GM20000 (cell line): ENCODE measurements around the gene UCHL5.

ENCODE experiments used
- DNase-seq: peaks from one replicate; pipeline ENCODE4 v3.0.0; 2012; ENCODE audit warnings: low spot score
- TF ChIP-seq, protein P1 (sequence below): IDR thresholded peaks from 2 replicates; pipeline ENCODE4 v1.5.1; 2012; ENCODE audit warnings: mild to moderate bottlenecking, control low read depth; ENCODE audit errors: extremely low read depth, missing control alignments

Gene UCHL5

GRCh38 chr1:193079187-193079586 is 20.0 kb upstream of the UCHL5 start:
- TF ChIP-seq, protein P1, sequence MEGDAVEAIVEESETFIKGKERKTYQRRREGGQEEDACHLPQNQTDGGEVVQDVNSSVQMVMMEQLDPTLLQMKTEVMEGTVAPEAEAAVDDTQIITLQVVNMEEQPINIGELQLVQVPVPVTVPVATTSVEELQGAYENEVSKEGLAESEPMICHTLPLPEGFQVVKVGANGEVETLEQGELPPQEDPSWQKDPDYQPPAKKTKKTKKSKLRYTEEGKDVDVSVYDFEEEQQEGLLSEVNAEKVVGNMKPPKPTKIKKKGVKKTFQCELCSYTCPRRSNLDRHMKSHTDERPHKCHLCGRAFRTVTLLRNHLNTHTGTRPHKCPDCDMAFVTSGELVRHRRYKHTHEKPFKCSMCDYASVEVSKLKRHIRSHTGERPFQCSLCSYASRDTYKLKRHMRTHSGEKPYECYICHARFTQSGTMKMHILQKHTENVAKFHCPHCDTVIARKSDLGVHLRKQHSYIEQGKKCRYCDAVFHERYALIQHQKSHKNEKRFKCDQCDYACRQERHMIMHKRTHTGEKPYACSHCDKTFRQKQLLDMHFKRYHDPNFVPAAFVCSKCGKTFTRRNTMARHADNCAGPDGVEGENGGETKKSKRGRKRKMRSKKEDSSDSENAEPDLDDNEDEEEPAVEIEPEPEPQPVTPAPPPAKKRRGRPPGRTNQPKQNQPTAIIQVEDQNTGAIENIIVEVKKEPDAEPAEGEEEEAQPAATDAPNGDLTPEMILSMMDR, result no peak
- DNase-seq, result no peak

DNA sequence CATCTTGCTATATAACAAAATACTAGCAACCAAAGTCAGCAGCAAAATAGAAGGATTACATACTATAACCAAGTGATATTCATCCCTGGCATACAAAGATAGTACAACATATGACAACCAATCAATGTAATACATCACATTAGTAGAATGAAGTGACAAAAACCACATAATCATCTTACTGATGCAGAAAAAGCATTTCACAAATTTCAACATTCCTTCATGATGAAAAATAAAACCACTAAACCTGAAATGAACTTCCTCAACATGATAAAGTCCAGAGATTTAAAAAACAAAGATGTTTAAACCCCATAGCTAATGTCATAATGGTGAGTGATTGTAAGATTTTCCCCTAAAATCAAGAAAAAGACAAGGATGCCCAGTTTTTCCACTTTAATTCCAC is 18.8 kb upstream of the UCHL5 start:
- TF ChIP-seq, protein P1, result no peak
- no peak for DNase-seq

- TF ChIP-seq, protein P1, result no peak
- DNase-seq, result no peak
Measured at GRCh38 chr1:193070942-193071341, 11.8 kb upstream of the UCHL5 start.

DNA sequence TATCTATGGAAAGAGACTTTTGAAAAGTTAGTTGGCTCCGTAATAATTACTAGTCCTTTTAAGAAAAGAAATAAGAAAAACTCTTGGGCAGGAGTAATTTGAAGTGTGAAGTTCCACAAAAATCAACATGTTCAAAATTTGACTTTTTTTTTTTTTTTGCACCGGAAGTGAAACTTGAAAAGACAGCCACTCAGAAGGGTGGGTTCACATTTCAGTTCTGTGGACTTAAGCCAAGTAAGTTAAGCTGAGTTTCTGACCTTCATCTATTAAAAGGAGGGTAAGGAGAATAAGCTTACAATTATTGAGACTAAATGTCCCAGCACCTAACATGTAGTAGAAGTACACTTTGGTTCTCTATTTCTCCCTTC is 11.2 kb upstream of the UCHL5 start:
- DNase-seq, result no peak
- TF ChIP-seq, protein P1, result no peak

- no peak for DNase-seq
- TF ChIP-seq, protein P1, result no peak
Measured at GRCh38 chr1:193069748-193070385, 10.7 kb upstream of the UCHL5 start.

- no peak for DNase-seq
- TF ChIP-seq, protein P1, result no peak
Measured at GRCh38 chr1:193068013-193068412, 8.9 kb upstream of the UCHL5 start.

DNA sequence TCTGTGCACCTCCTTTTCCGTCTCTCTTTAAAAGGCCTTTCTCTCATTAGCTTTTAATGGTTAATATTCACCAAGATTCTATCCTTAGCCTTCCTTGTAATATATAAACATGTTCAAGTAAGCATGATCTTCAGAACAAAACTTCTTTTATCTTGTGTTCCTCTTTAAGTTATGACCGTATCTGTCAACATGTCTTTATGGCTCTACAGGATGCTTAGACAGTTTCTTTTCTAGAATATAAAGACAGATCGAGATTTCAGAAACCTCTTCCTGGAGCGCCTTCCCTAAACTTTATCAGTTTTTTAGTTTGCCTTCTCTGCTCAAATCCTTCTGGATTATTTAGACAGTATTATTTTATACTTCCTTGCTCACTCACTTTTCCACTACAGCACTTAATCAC is 7.4 kb upstream of the UCHL5 start:
- TF ChIP-seq, protein P1, result no peak
- DNase-seq, result no peak
